ENCODE results near the gene DHRS3.

DNA sequence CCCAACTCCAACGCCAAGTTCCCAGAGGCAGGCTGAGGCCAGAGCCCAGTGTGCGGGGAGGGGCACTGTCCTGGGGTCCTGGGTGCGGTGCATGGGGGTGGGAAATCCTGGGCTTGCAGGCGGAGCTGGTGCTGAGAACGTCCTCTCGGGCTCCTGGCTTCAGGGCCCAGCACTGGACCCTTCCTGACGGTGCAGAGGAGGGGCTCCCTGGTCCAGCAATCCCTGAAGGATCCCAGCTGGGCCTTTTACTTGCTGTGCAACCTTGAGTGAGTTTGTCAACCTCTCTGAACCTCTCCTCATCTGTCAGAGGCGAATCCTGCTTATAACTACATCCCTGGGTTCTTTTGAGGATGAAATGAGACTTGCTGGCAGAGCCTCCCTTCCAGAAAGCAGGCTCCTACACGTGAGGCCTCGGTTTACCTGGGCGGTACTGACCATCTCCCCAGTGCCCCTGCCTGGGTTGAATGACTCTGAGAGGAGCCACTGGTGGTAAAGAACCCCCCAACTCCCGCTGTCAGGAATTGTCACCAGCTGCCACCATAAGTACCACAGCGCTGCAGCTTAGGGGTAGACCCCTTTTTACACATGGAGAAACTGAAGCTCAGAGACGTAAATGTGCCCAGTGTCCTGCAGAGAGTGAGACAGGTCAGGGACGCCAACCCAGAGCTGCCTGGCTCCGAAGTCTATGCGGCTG, 77.3 kb downstream of the DHRS3 start:
- TF ChIP-seq, protein P1, sequence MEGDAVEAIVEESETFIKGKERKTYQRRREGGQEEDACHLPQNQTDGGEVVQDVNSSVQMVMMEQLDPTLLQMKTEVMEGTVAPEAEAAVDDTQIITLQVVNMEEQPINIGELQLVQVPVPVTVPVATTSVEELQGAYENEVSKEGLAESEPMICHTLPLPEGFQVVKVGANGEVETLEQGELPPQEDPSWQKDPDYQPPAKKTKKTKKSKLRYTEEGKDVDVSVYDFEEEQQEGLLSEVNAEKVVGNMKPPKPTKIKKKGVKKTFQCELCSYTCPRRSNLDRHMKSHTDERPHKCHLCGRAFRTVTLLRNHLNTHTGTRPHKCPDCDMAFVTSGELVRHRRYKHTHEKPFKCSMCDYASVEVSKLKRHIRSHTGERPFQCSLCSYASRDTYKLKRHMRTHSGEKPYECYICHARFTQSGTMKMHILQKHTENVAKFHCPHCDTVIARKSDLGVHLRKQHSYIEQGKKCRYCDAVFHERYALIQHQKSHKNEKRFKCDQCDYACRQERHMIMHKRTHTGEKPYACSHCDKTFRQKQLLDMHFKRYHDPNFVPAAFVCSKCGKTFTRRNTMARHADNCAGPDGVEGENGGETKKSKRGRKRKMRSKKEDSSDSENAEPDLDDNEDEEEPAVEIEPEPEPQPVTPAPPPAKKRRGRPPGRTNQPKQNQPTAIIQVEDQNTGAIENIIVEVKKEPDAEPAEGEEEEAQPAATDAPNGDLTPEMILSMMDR (conservative IDR thresholded peaks at IDR 0.05 in 1 of 2, IDR thresholded peaks at IDR 0.05 in 1 of 2; ENCODE audit: low read depth in 1 of 2, low read length in 2 of 2) = no peak
- no peak for TF ChIP-seq EZH2 (IDR thresholded peaks at IDR 0.05; ENCODE audit: low read length, missing control alignments)
